ENCODE measurements around the gene BICD1.
"Not testable (repeated sequence)": the region's sequence is repeated elsewhere in the genome, so short reads cannot be mapped to it uniquely, and the experiment has no call there.

Gene BICD1

DNA sequence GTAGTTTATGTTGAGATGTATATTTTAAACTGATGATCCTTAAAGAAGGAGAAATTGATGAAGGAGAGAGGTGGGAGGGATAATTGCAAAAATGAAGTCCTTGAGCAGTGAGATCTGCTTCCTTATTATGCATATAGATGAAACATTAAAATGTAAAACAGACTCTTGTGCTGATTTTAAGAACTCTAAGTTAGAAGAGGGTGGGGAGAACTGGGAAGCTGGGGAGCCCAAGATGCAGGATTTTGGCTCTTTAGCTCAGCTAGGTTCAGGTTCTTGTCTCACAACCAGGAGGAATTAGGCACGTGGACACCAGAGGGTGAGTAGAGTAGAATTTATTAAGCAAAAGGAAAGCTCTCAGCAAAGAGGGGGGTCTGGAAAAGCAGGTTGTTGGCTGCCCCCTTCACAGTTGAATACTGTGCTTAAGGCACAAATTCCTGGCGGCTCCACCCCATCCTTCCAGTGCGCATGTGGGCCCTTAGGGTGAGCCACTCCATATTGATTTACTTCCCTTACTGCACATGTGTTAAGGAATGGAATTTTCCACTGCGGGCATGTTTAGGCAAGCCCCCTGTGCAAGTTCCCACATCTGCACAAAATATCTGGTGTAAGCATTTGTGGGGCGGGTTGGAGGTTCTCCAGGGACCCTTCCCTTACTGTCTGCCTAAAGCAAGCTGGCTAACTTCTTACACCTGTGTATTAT, 141.9 kb downstream of the BICD1 start:
- no peak for DNase-seq (ENCODE audit: low read depth)

- DNase-seq (ENCODE audit: low read depth) = no peak
Observed at GRCh38 chr12:32249777-32250176, 143.1 kb downstream of the BICD1 start.

GRCh38 chr12:32252199-32253073, 145.8 kb downstream of the BICD1 start:
- no peak for DNase-seq (ENCODE audit: low read depth)

DNA sequence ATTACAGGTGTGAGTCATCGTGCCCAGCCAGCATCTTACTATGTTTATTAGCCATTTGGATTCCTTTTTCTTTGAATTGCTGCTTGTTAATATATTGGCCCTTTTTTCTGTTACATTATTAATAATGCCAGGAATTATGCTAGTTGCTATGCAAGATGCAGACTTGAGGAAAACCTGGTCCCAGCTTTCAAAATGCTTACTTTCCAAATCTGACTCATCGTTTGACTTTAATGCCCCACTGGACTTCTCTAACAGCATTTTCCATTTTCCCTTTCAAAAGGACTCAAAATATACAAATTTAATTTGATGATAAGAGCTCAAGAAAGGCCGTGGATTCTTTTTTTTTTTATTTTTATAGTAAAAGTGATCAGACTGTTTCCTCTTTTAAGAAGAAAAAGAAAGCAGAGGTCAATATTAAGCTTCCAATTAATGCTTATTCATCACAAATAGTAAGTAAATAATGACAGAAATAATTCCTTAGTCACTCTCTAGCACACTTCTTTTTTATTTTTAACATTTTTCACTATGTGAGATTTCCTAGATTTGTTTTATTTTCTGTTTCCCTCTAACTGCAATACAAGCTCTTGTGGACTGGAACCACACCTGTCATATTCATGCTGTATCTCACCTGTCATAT, 146.6 kb downstream of the BICD1 start:
- DNase-seq (ENCODE audit: low read depth) = peak; percentile 19

DNA sequence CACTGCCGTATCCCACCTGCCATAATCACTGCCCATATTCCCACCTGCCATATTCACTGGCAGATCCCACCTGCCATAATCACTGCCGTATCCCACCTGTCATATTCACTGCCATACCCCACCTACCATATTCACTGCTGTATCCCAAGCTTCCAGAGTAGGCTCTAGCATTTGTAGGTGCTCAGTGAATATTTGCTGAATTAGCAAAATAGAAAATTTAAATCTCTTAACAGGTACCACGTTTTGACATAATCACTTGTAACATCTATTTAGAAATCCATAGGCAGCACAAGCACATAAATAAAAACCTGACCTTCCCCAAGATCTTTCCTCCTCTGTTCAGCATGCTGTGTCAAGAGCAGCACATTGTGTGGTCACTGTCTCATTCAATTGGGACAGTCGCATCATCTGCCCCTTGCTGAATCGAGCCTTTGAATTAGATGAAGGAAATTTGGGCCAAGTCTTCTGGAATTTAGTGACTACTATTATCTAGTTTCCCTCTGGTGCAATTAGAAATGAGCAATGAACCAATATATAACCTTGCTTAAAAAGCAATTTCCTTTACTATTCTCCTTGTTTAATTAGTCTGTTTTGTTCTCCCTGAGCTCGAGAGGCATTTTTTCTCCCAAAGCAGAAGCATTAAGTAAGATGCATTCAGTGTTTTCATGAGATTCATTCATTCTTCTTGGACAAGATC, 147.8 kb downstream of the BICD1 start:
- DNase-seq (ENCODE audit: low read depth) = no peak

- DNase-seq (ENCODE audit: low read depth) = no peak
Observed at GRCh38 chr12:32255588-32255987, 148.9 kb downstream of the BICD1 start.

DNA sequence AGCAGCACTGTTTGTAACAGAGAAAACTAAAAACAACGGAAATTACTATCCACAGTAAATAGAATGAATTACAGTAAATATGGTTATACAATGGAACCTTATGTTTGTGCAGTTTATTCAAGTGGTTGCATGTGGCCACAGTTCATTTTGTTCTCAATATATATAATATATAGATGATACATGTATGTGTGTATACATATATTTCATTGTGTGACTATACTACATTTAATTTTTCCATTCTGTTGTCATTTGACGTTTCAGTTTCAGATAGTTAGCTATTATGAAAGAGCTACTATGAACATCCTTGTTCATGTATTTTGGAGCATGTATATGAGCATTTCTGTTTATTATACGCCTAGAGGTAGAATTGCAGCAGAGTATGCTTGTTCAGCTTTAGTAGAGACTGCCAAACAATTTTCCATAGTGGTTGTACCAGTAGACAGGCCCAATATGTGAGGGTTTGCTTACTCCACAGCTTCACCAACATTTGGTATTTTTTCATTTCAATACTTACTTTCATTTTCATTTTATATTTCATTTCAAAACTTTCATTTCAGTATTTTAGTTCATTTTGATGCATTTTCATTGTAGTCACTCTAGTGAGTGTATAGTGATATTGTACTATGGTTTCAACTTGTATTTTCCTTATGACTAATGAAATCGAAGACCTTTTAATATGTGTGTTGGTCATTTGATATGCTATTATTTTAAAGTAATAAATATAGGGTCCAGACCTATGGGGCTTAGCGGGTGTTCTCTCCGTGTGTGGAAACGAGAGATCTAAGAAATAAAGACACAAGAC, 151.2 kb downstream of the BICD1 start:
- no peak for DNase-seq (ENCODE audit: low read depth)

GRCh38 chr12:32260696-32261095, 154.0 kb downstream of the BICD1 start:
- no peak for DNase-seq (ENCODE audit: low read depth)

GRCh38 chr12:32261638-32262037, 155.0 kb downstream of the BICD1 start:
- peak; percentile 17 for DNase-seq (ENCODE audit: low read depth)

DNA sequence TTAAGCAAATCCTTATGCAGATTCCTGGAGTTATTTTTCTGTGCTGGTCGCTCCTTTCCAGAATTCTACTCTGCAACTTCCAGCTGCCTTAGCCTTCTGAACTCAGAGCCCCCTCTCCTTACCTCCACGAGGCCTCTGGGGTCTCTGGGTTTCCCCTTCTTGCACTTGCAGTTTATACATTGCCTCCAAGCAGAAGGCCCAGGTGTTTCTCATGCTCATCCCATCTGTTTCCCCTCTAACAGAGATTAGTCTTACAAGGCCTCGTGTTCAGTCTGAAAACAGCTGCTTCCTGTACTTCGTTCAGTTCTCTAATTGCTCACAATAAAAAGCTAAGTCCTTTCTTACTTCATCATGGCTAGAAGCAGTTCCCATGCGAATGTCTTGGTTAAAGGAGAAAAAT, 158.3 kb downstream of the BICD1 start:
- peak; percentile 19 for DNase-seq (ENCODE audit: low read depth)

GRCh38 chr12:32265456-32265855, 158.8 kb downstream of the BICD1 start:
- no peak for DNase-seq (ENCODE audit: low read depth)

DNA sequence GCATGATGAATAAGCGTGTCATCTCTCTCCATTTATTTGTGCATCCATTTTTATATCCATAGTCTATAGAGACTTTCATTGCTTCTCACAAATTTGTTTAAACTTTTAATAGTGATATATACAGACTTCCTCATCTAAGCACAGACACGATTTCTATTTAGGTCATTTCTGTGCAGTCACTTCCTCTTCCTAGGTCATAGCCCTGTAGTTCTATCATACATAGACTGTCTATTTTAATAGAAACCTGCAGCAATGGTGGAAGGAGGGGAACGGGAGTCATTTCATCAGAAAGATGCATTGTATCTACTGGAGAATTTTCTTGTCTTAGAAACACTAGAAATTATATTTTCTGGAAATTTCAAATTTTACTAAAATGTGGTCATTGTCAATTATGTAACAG, 159.3 kb downstream of the BICD1 start:
- no peak for DNase-seq (ENCODE audit: low read depth)

GRCh38 chr12:32266756-32267155, 160.1 kb downstream of the BICD1 start:
- no peak for DNase-seq (ENCODE audit: low read depth)

- peak; percentile 63 for DNase-seq (ENCODE audit: low read depth)
Observed at GRCh38 chr12:32270818-32271710, 164.4 kb downstream of the BICD1 start.

DNA sequence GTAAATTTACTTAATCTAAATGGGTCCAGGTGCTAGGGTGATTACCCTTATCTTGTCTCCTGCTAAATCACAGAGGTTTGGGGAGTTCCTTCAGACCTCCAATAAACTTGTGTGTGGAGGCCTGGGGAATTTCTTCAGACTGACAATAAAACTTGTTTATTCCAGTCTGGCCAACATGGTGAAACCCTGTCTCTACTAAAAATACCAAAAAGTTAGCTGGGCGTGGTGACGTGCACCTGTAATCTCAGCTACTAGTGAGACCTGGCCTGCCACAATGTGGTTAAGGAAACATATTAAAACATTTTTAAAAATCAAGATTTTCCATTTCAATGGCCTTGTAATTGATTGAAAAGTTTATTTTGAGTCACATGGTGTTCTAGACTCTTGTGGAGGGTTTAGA, 165.8 kb downstream of the BICD1 start:
- no peak for DNase-seq (ENCODE audit: low read depth)

- no peak for DNase-seq (ENCODE audit: low read depth)
Observed at GRCh38 chr12:32273063-32273522, 166.4 kb downstream of the BICD1 start.

GRCh38 chr12:32273712-32274111, 167.1 kb downstream of the BICD1 start:
- DNase-seq (ENCODE audit: low read depth) = no peak

DNA sequence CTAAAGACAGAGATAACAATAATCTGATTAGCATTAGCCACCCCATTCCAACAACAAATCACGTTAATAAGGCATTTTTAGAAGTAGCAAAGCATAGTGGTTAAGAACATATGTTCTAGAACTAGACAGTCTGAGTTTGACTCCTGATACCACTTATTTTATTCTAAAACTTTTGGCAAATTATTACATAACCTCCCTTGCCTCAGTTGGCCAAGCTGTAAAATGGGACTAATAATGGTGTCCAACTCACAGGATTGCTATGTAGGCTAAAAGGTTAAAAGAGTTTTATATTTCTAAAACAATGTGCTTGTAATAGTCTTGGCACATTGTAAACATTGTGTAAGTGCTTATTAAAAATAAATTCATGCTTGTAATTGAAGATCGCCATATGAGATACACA, 168.0 kb downstream of the BICD1 start:
- DNase-seq (ENCODE audit: low read depth) = no peak

- DNase-seq (ENCODE audit: low read depth) = not testable (repeated sequence)
Observed at GRCh38 chr12:32275520-32275919, 168.9 kb downstream of the BICD1 start.

GRCh38 chr12:32277774-32278173, 171.1 kb downstream of the BICD1 start:
- no peak for DNase-seq (ENCODE audit: low read depth)
